ENCODE results near the gene NOL12.

DNA sequence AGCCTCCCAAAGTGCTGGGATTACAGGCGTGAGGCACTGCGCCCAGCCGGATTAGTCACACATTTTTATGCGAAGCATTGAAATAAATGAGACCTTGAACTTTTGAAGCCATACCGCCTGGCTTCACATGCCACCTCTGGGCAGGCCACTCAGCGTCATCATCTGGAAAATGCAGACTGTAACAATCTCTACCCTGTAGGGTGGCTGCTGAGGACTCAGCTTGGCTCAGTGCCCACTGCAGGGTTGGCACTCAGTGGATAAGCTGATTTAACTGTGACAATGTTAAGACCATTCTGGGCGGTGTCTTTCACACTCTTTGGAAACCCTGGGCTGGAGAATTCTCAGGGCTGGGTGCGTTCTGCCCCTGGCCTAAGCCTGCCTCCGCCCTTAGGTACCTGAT, 38.2 kb upstream of the NOL12 start:
- TF ChIP-seq POLR2AphosphoS5 (IDR thresholded peaks at IDR 0.05) (no peak), EP300 (IDR thresholded peaks at IDR 0.05) (no peak), POLR2A (IDR thresholded peaks at IDR 0.05; ENCODE audit: low read depth) (no peak)
- TF ChIP-seq, protein P1, sequence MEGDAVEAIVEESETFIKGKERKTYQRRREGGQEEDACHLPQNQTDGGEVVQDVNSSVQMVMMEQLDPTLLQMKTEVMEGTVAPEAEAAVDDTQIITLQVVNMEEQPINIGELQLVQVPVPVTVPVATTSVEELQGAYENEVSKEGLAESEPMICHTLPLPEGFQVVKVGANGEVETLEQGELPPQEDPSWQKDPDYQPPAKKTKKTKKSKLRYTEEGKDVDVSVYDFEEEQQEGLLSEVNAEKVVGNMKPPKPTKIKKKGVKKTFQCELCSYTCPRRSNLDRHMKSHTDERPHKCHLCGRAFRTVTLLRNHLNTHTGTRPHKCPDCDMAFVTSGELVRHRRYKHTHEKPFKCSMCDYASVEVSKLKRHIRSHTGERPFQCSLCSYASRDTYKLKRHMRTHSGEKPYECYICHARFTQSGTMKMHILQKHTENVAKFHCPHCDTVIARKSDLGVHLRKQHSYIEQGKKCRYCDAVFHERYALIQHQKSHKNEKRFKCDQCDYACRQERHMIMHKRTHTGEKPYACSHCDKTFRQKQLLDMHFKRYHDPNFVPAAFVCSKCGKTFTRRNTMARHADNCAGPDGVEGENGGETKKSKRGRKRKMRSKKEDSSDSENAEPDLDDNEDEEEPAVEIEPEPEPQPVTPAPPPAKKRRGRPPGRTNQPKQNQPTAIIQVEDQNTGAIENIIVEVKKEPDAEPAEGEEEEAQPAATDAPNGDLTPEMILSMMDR (IDR thresholded peaks at IDR 0.05), result no peak

Data from esophagus muscularis mucosa (tissue), 4 donors.